CD4-positive, alpha-beta T cell treated with Interleukin-2 at 100 ng/mL for 4 hours (primary cell): ENCODE measurements around the gene MARCHF10.
"Not testable (repeated sequence)": the region's sequence is repeated elsewhere in the genome, so short reads cannot be mapped to it uniquely, and the experiment has no call there.

Experiments used
- DNase-seq: peaks from one replicate; pipeline ENCODE4 v3.0.0-alpha.2; 2020; ENCODE audit warnings: low spot score

MARCHF10 gene

GRCh38 chr17:62790564-62790986 lies 17.5 kb downstream of the MARCHF10 start:
- no peak for DNase-seq

- DNase-seq = no peak
Measured at GRCh38 chr17:62787366-62787765, 20.7 kb downstream of the MARCHF10 start.

- DNase-seq = no peak
Measured at GRCh38 chr17:62786646-62787045, 21.5 kb downstream of the MARCHF10 start.

DNA sequence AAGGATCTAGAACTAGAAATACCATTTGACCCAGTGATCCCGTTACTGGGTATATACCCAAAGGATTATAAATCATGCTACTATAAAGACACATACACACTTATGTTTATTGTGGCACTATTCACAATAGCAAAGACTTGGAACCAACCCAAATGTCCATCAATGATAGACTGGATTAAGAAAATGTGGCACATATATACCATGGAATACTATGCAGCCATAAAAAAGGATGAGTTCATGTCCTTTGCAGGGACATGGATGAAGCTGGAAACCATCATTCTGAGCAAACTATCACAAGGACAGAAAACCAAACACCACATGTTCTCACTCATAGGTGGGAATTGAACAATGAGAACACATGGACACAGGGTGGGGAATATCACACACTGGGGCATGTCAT lies 22.1 kb downstream of the MARCHF10 start:
- DNase-seq = not testable (repeated sequence)

DNA sequence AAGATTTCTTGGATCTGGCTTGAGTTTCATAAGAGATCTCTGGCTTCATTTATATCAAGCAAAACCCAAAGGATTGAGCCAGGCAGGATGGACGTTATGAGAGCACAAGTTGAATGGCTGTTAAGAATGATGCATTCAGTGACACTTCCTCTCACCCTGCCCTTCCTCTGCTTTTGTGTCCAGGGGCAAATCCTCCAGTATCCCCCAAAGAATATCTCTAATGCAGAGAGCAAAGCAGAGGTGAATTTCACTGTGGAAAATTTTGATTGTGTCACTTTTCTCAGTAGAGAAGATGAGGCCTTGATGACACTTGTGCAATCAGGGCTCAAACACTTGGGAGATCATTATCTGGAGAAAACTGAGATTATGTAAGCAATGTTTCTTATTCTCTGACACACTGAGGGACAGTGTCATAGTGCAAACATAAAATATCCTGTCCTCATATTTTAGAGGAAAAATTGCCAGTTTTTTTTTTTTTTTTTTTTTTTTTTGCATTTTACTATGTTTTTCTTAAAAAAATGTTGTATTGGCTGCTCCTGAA lies 25.3 kb downstream of the MARCHF10 start:
- no peak for DNase-seq

DNA sequence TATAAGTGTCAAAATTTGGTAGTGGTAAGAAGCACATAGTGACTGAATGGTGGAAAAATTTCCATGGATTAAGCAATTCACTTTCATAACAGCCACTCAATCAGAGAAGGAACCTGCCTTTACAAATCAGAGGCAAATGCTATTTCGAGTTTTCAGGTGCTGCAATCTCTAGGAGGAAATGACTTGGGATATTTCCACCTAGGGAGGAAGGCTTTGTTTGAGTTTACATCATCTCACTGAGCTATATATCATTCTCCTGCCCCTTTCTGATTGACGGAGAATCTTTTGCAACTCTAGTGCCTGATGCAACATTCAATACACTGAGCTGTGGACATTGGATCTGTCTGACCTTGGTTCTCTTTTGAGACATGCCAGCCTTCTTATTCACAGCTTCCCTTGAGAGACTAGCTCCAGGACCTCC lies 26.3 kb downstream of the MARCHF10 start:
- no peak for DNase-seq

DNA sequence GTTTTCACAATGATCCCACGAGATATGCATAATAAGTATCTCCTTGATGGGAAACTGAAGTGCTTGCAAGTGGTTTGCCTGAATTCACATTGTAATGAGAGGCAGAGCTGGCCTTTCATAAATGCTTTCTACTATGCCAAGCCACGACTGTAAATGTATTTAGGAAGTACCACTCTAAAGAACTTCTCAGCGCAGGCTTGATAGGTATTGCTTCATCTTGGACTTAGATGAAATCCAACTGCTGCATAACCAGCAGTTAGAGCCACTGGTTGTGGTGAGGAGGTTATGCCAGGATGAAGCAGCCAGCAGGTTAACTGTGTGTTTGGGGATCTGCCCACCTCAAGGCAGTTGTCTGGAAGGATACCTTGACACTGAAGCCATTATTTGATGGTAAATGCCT lies 26.8 kb downstream of the MARCHF10 start:
- no peak for DNase-seq

- no peak for DNase-seq
Measured at GRCh38 chr17:62780951-62781350, 27.2 kb downstream of the MARCHF10 start.

- DNase-seq = no peak
Measured at GRCh38 chr17:62780269-62780668, 27.8 kb downstream of the MARCHF10 start.

- DNase-seq = no peak
Measured at GRCh38 chr17:62778990-62779681, 29.0 kb downstream of the MARCHF10 start.

DNA sequence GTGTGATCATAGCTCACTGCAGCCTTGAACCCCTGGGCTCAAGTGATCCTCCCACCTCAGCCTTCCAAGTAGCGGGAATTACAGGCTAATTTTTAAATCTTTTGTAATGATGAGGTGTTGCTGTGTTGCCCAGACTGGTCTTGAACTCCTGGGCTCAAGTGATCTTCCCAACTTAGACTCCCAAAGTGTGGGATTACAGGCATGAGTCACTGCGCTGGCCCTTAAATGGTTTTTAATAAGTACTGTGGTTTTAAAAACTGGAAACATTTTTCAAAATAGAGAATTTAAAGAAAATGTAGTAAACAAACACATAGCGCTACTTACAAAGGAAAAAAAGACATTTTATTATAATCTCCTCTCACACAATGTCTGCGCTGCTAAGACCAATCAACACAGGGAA lies 32.2 kb downstream of the MARCHF10 start:
- DNase-seq = no peak

- DNase-seq = no peak
Measured at GRCh38 chr17:62774338-62774737, 33.8 kb downstream of the MARCHF10 start.

GRCh38 chr17:62767997-62768396 lies 40.1 kb downstream of the MARCHF10 start:
- DNase-seq = no peak

DNA sequence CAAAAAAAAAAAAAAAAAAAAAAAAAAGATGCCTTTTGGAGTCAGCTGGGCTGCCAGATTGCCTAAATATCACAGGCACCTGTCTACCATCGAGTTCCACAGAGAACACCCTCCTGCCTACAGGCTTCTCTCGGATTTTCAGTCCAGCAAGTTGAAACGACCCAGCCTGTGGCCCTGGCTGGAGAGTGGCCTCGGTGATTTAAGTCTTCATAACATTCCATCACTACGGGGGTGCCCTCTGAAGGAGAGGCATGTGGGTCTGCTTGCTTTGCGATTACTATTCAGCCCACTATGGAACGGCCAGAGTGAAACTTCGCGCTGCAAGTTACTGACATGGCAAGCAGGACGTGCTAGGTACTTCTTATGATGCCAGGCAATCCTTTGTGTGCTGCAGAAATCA lies 42.8 kb downstream of the MARCHF10 start:
- no peak for DNase-seq

GRCh38 chr17:62763891-62764600 lies 44.1 kb downstream of the MARCHF10 start:
- DNase-seq = no peak

DNA sequence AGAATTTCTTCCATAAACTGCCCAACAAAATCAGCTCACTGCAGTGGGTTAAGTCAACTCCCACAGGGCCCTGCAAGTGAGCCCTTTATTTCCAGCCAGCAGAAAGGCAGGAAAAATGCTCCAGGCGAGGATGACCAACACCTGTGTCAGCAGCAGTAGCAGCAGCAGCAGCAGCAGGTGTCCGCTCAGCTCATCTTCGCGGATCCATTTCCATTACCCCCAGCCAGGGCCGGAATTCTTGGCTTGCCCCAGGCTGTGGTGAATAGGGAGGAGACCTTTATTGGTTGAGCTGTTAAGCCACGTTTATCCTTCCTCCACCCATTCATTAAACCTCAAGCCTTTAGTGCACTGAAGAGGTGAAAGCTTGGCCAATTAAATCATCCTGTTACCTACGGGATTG lies 46.2 kb downstream of the MARCHF10 start:
- DNase-seq = no peak

- DNase-seq = no peak
Measured at GRCh38 chr17:62760945-62761267, 47.2 kb downstream of the MARCHF10 start.

GRCh38 chr17:62760059-62760944 lies 47.8 kb downstream of the MARCHF10 start:
- no peak for DNase-seq

DNA sequence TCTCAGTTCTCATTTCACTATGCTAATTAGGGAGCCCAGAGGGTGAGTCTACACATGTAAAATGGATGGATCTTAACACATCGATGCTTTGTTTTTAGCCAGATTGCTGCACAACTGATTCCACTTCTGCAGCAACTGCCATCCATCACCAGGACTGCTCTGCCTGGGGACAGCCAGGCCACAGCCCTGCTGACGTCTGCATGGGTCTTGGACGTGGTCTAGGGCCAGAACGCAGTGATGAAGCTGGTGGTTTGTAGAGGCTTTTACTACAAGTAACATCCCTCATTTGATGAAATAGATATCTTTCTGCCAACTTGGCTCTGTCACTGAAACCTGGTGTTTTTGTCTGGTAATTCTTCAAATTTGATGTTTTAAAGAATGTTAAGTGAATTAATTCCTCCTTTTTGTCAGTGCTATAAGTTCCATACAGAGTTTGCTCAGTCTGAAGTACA lies 50.6 kb downstream of the MARCHF10 start:
- DNase-seq = no peak

DNA sequence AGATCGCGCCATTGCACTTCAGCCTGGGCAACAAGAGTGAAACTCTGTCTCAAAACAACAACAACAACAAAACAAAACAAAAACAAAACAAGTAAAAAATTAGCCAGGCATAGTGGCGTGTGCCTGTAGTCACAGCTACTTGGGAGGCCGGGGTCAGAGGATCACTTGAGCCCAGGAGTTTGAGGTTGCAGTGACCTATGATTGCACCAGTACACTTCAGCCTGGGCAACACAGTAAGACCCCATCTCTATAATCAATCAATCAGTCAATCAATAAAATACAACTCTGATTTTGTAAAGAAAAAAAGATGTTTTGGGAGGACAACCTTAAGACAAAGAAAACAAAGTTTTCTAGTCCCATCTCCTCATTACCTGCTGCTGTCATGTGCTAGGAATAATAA lies 51.9 kb downstream of the MARCHF10 start:
- no peak for DNase-seq

GRCh38 chr17:62755141-62755851 lies 52.8 kb downstream of the MARCHF10 start:
- DNase-seq = no peak

- no peak for DNase-seq
Measured at GRCh38 chr17:62754631-62755030, 53.5 kb downstream of the MARCHF10 start.
